ENCODE results near the gene CLDN25. TPM values are rescaled to one million over a fixed set of nuclear protein-coding genes. Genes with fewer than 3 reads are reported as not detected.
"Not testable (repeated sequence)": the region's sequence is repeated elsewhere in the genome, so short reads cannot be mapped to it uniquely, and the experiment has no call there.

Gene CLDN25
- polyA plus RNA-seq, 1 experiment: not detected

GRCh38 chr11:113760241-113760640 is 19.4 kb upstream of the CLDN25 start:
- CTCF ChIA-PET: interaction anchor here (0.6 kb wide), 1 partner anchor 35 kb away, joined by 4 read pairs; no protein-coding TSS in a partner anchor

GRCh38 chr11:113763040-113763439 is 16.6 kb upstream of the CLDN25 start:
- DNase-seq (ENCODE audit: low read depth); POLR2A ChIA-PET; H3K27me3 ChIP-seq (ENCODE audit: control insufficient read depth, insufficient read depth, low read length); CTCF ChIA-PET; H3K36me3 ChIP-seq (ENCODE audit: control insufficient read depth, insufficient read depth, low read length); H3K4me3 ChIP-seq (ENCODE audit: low read depth, low read length): not testable (repeated sequence)

More at GRCh38 chr11:113760241-113760640, 19.4 kb upstream of the CLDN25 start:
- H3K27me3 ChIP-seq (ENCODE audit: control insufficient read depth, insufficient read depth, low read length): no peaks in the 10 kb centered on the region
- H3K4me3 ChIP-seq (ENCODE audit: low read depth, low read length): no peak overlapping the region
- no peak for TF ChIP-seq CTCF (IDR thresholded peaks at IDR 0.05; ENCODE audit: insufficient read depth, low read depth, low read length)
- DNase-seq (ENCODE audit: low read depth): no peak
- POLR2A ChIA-PET: no interaction called here
- peaks cover 11% of the 10 kb centered on the region for H3K36me3 ChIP-seq (ENCODE audit: control insufficient read depth, insufficient read depth, low read length)

GRCh38 chr11:113764527-113765219 is 14.9 kb upstream of the CLDN25 start:
- H3K4me3 ChIP-seq (ENCODE audit: low read depth, low read length): no peak overlapping the region
- DNase-seq (ENCODE audit: low read depth): no peak
- no peak for TF ChIP-seq CTCF (IDR thresholded peaks at IDR 0.05; ENCODE audit: insufficient read depth, low read depth, low read length)
- H3K36me3 ChIP-seq (ENCODE audit: control insufficient read depth, insufficient read depth, low read length): peaks cover 6% of the 10 kb centered on the region
- H3K27me3 ChIP-seq (ENCODE audit: control insufficient read depth, insufficient read depth, low read length): no peaks in the 10 kb centered on the region
- ChIA-PET POLR2A (no interaction called here), CTCF (interaction anchor here (1.3 to 1.5 kb wide), 2 partner anchors 9 to 11 kb away, joined by 3 to 4 read pairs; partner anchors contain the start of gene ZW10)

GRCh38 chr11:113771964-113772363 is 7.6 kb upstream of the CLDN25 start:
- CTCF ChIA-PET: no interaction called here

GRCh38 chr11:113773092-113773415 is 6.5 kb upstream of the CLDN25 start:
- TF ChIP-seq CTCF (IDR thresholded peaks at IDR 0.05; ENCODE audit: insufficient read depth, low read depth, low read length): no peak
- Histone ChIP-seq H3K27me3 (ENCODE audit: control insufficient read depth, insufficient read depth, low read length) (peaks cover 4% of the 10 kb centered on the region), H3K4me3 (ENCODE audit: low read depth, low read length) (peak overlapping the region; percentile 80), H3K36me3 (ENCODE audit: control insufficient read depth, insufficient read depth, low read length) (peaks cover 1% of the 10 kb centered on the region; the same call in 1 of the 2 replicates)
- POLR2A ChIA-PET: no interaction called here
- CTCF ChIA-PET: interaction anchor here (0.6 to 1.6 kb wide), 12 partner anchors 9 to 506 kb away, joined by 3 to 8 read pairs (median 3); no protein-coding TSS in a partner anchor
- DNase-seq (ENCODE audit: low read depth): no peak

More at GRCh38 chr11:113771964-113772363, 7.6 kb upstream of the CLDN25 start:
- H3K27me3 ChIP-seq (ENCODE audit: control insufficient read depth, insufficient read depth, low read length): peaks cover 4% of the 10 kb centered on the region
- TF ChIP-seq CTCF (IDR thresholded peaks at IDR 0.05; ENCODE audit: insufficient read depth, low read depth, low read length): no peak
- POLR2A ChIA-PET: no interaction called here
- no peak overlapping the region for H3K4me3 ChIP-seq (ENCODE audit: low read depth, low read length)
- DNase-seq (ENCODE audit: low read depth): no peak
- peaks cover 1% of the 10 kb centered on the region; the same call in 1 of the 2 replicates for H3K36me3 ChIP-seq (ENCODE audit: control insufficient read depth, insufficient read depth, low read length)
